SK-N-SH (cell line): ENCODE results near the gene PELI2. TPM values are rescaled to one million over a fixed set of nuclear protein-coding genes. Genes with fewer than 3 reads are reported as not detected.

Experiments
- CTCF ChIA-PET: fragments of 300-600, 350-600 bp; formaldehyde crosslinking; extraction: SDS; loops from one replicate; lab custom pipeline; 2021; lab: Yijun Ruan, JAX
- POLR2A ChIA-PET: fragments of 350-600 bp; sonication (Branson Sonifier 250); formaldehyde crosslinking; extraction: SDS; loops from one replicate; lab custom pipeline; 2020; ENCODE audit warnings: antibody characterized with exemption, inconsistent platforms; lab: Yijun Ruan, JAX
- DNase-seq: peaks from one replicate; pipeline ENCODE4 v3.0.0; 2012
- H2AFZ ChIP-seq: fragments of 200-600 bp; sonication (generic); 2 replicates; pipeline ENCODE4 v1.8.1; 2016; ENCODE audit warnings: antibody characterized with exemption, mild to moderate bottlenecking, low read depth
- H3F3A ChIP-seq: fragments of 200-600 bp; sonication (generic); replicated peaks from 2 replicates; pipeline ENCODE3; 2016; ENCODE audit warnings: antibody characterized with exemption, mild to moderate bottlenecking; ENCODE audit not compliant: insufficient read depth
- H3K27ac ChIP-seq, 2 experiments: fragments of 200-500 bp in 1 of 2; fragments of 200-600 bp in 1 of 2; sonication (Bioruptor generic) in 1 of 2; sonication (generic), shearing (Covaris generic) in 1 of 2; 2 replicates each; pipeline versions ENCODE4 v1.5.1 to v1.6.1; 2014 to 2016; ENCODE audit warnings: low read depth in 2 of 2, inconsistent platforms in 1 of 2, low read length in 1 of 2, mild to moderate bottlenecking in 1 of 2, mixed read lengths in 1 of 2
- H3K27me3 ChIP-seq: fragments of 200-600 bp; sonication (generic), shearing (Covaris generic); 2 replicates; pipeline ENCODE4 v1.6.1; 2016; ENCODE audit warnings: mixed run types; ENCODE audit not compliant: insufficient read depth
- H3K36me3 ChIP-seq, 2 experiments: fragments of 200-500 bp in 1 of 2; fragments of 200-600 bp in 1 of 2; sonication (Bioruptor generic) in 1 of 2; sonication (generic) in 1 of 2; replicated peaks in 1 of 2; 2 replicates each; pipeline versions ENCODE3 to v1.5.1; 2014 to 2016; ENCODE audit warnings: low read length in 1 of 2, mild to moderate bottlenecking in 1 of 2; ENCODE audit not compliant: insufficient read depth in 2 of 2, control insufficient read depth in 1 of 2
- H3K4me1 ChIP-seq, 2 experiments: fragments of 200-500 bp in 1 of 2; fragments of 200-600 bp in 1 of 2; sonication (Bioruptor generic) in 1 of 2; sonication (generic), shearing (Covaris generic) in 1 of 2; 2 replicates each; pipeline versions ENCODE4 v1.5.1 to v1.6.1; 2014 to 2016; ENCODE audit warnings: low read depth in 1 of 2, low read length in 1 of 2, mixed run types in 1 of 2; ENCODE audit not compliant: insufficient read depth in 2 of 2, control insufficient read depth in 1 of 2
- H3K4me2 ChIP-seq: fragments of 200-600 bp; sonication (generic), shearing (Covaris generic); 2 replicates; pipeline ENCODE4 v1.6.1; 2017; ENCODE audit warnings: mixed run types
- H3K4me3 ChIP-seq, 2 experiments: fragments of 200-500 bp in 1 of 2; fragments of 200-600 bp in 1 of 2; sonication (Bioruptor generic) in 1 of 2; sonication (generic), shearing (Covaris generic) in 1 of 2; 2 replicates each; pipeline versions ENCODE4 v1.5.1 to v1.8.1; 2014 to 2016; ENCODE audit warnings: low read depth in 2 of 2, inconsistent platforms in 1 of 2, low read length in 1 of 2, mild to moderate bottlenecking in 1 of 2, mixed read lengths in 1 of 2, moderate library complexity in 1 of 2
- H3K79me2 ChIP-seq: fragments of 200-600 bp; sonication (generic); 2 replicates; pipeline ENCODE4 v1.8.1; 2017; ENCODE audit warnings: mild to moderate bottlenecking; ENCODE audit not compliant: insufficient read depth
- H3K9ac ChIP-seq: fragments of 200-600 bp; sonication (generic); 2 replicates; pipeline ENCODE4 v1.6.1; 2017; ENCODE audit warnings: mixed run types
- H3K9me2 ChIP-seq: fragments of 200-600 bp; sonication (generic); 2 replicates; pipeline ENCODE4 v1.6.1; 2017; ENCODE audit warnings: mixed run types
- H3K9me3 ChIP-seq: fragments of 200-600 bp; sonication (generic); 2 replicates; pipeline ENCODE4 v1.6.1; 2017; ENCODE audit warnings: mixed run types, mild to moderate bottlenecking, moderate library complexity
- H4K20me1 ChIP-seq: fragments of 200-600 bp; sonication (generic); 2 replicates; pipeline ENCODE4 v1.6.1; 2017; ENCODE audit warnings: mild to moderate bottlenecking, mixed run types; ENCODE audit not compliant: insufficient read depth
- CTCF ChIP-seq: fragments of 200-600 bp; sonication (generic); IDR thresholded peaks from 2 replicates; pipeline ENCODE4 v1.6.1; 2017; ENCODE audit warnings: antibody characterized with exemption, mild to moderate bottlenecking, moderate library complexity
- ELF1 ChIP-seq: IDR thresholded peaks from 2 replicates; pipeline ENCODE4 v1.4.0; 2012
- FOSL2 ChIP-seq: IDR thresholded peaks from 2 replicates; pipeline ENCODE4 v1.4.0; 2012; ENCODE audit warnings: low read depth, mild to moderate bottlenecking, moderate library complexity, borderline replicate concordance
- GABPA ChIP-seq: IDR thresholded peaks from 2 replicates; pipeline ENCODE4 v1.4.0; 2012; ENCODE audit warnings: low read depth, mild to moderate bottlenecking
- MAX ChIP-seq: IDR thresholded peaks from 2 replicates; pipeline ENCODE4 v1.4.0; 2012; ENCODE audit warnings: low read depth
- MEF2A ChIP-seq: IDR thresholded peaks from 2 replicates; pipeline ENCODE4 v1.4.0; 2012; ENCODE audit warnings: low read depth, borderline replicate concordance
- NFIC ChIP-seq: IDR thresholded peaks from 2 replicates; pipeline ENCODE4 v1.4.0; 2012; ENCODE audit warnings: borderline replicate concordance
- POLR2AphosphoS5 ChIP-seq: IDR thresholded peaks from 2 replicates; pipeline ENCODE4 v1.6.1; 2012; ENCODE audit warnings: low read depth, low read length
- RAD21 ChIP-seq: IDR thresholded peaks from 2 replicates; pipeline ENCODE4 v1.6.1; 2012; ENCODE audit warnings: mild to moderate bottlenecking, low read length
- RCOR1 ChIP-seq: fragments of 150-350 bp; IDR thresholded peaks from 2 replicates; pipeline ENCODE4 v1.6.1; 2017; ENCODE audit warnings: antibody characterized with exemption, low read length
- RFX5 ChIP-seq: IDR thresholded peaks from 2 replicates; pipeline ENCODE4 v1.6.1; 2012; ENCODE audit warnings: mild to moderate bottlenecking, improper control_type of control experiment, low read length
- RXRA ChIP-seq: IDR thresholded peaks from 2 replicates; pipeline ENCODE4 v1.4.0; 2012; ENCODE audit warnings: low read depth, mild to moderate bottlenecking, borderline replicate concordance
- SIN3A ChIP-seq: IDR thresholded peaks from 2 replicates; pipeline ENCODE4 v1.6.1; 2012; ENCODE audit warnings: low read depth, mild to moderate bottlenecking, low read length, moderate library complexity, borderline replicate concordance
- USF2 ChIP-seq: fragments of 150-350 bp; IDR thresholded peaks from 2 replicates; pipeline ENCODE4 v1.6.1; 2017; ENCODE audit warnings: antibody characterized with exemption, low read length, low read depth, borderline replicate concordance
- YY1 ChIP-seq: IDR thresholded peaks from 2 replicates; pipeline ENCODE4 v1.4.0; 2012; ENCODE audit warnings: low read depth, mild to moderate bottlenecking
- WGBS: methylation state at CpG from one replicate; pipeline ENCODE4 v1.1.6; 2017; ENCODE audit warnings: low lambda C conversion rate; 5-methylcytosine and 5-hydroxymethylcytosine counted together
- polyA plus RNA-seq, 3 experiments: library from polyadenylated mRNA; depleted of rRNA; stranded (reverse); fragments of >200 nt; gene quantifications; 2 replicates each; pipeline ENCODE4 v1.2.3, GENCODE V29; 2012
- TF ChIP-seq, protein P1 (sequence below): IDR thresholded peaks from 2 replicates; pipeline ENCODE4 v1.4.0; 2012; ENCODE audit warnings: low read depth, borderline replicate concordance
- TF ChIP-seq, protein P2 (sequence below): IDR thresholded peaks from 2 replicates; pipeline ENCODE4 v1.6.1; 2012; ENCODE audit warnings: mild to moderate bottlenecking, low read depth, low read length, moderate library complexity

The PELI2 gene
- polyA plus RNA-seq, 1 of the 3 experiments (the other 2 are of a cell fraction): not detected

DNA sequence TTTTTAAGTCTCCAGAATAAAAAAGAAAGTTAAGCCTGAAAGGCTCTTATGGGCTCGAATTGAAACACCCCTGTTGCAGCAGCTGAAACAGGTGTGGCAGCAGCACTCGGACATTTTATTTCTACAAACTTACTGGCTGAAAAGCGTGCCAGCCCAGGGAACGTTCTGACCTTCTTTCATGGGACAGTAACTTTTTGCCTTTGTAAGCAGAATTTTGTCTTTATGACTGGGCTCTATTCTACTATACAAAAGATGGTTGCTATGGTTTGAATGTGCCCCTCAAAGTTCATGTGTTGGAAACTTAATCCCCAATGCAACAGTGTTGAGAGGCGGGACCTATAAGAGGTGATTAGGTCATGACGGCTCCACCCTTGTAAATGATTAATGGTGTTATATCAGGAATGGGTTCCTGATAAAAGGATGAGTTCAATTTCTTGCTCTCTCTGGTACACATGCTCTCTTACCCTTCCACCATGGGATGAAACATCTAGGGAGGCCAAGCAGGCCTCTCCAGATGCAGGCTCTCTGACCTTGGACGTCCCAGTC is 52.7 kb downstream of the PELI2 start:
- WGBS: 16% methylated on average over 7 of the region's 7 CpGs
- ChIA-PET CTCF (no interaction called here), POLR2A (no interaction called here)
- Histone ChIP-seq H2AFZ (no peak overlapping the region), H3K9ac (no peak overlapping the region), H3K9me3 (no peaks in the 10 kb centered on the region), H3K4me2 (no peak overlapping the region), H3K27ac (no peak overlapping the region), H3F3A (no peaks in the 10 kb centered on the region), H3K4me3 (no peak overlapping the region), H3K27me3 (peaks cover 6% of the 10 kb centered on the region; the same call in 1 of the 2 replicates), H3K4me1 (no peaks in the 10 kb centered on the region), H3K79me2 (no peaks in the 10 kb centered on the region), H4K20me1 (no peaks in the 10 kb centered on the region), H3K36me3 (no peaks in the 10 kb centered on the region), H3K9me2 (no peaks in the 10 kb centered on the region)
- no peak for DNase-seq
- TF ChIP-seq USF2: no peak
- no peak for TF ChIP-seq POLR2AphosphoS5
- TF ChIP-seq MAX: no peak
- no peak for TF ChIP-seq MEF2A
- no peak for TF ChIP-seq NFIC
- TF ChIP-seq, protein P1, sequence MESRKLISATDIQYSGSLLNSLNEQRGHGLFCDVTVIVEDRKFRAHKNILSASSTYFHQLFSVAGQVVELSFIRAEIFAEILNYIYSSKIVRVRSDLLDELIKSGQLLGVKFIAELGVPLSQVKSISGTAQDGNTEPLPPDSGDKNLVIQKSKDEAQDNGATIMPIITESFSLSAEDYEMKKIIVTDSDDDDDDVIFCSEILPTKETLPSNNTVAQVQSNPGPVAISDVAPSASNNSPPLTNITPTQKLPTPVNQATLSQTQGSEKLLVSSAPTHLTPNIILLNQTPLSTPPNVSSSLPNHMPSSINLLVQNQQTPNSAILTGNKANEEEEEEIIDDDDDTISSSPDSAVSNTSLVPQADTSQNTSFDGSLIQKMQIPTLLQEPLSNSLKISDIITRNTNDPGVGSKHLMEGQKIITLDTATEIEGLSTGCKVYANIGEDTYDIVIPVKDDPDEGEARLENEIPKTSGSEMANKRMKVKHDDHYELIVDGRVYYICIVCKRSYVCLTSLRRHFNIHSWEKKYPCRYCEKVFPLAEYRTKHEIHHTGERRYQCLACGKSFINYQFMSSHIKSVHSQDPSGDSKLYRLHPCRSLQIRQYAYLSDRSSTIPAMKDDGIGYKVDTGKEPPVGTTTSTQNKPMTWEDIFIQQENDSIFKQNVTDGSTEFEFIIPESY: no peak
- TF ChIP-seq RCOR1: no peak
- TF ChIP-seq CTCF: no peak
- TF ChIP-seq, protein P2, sequence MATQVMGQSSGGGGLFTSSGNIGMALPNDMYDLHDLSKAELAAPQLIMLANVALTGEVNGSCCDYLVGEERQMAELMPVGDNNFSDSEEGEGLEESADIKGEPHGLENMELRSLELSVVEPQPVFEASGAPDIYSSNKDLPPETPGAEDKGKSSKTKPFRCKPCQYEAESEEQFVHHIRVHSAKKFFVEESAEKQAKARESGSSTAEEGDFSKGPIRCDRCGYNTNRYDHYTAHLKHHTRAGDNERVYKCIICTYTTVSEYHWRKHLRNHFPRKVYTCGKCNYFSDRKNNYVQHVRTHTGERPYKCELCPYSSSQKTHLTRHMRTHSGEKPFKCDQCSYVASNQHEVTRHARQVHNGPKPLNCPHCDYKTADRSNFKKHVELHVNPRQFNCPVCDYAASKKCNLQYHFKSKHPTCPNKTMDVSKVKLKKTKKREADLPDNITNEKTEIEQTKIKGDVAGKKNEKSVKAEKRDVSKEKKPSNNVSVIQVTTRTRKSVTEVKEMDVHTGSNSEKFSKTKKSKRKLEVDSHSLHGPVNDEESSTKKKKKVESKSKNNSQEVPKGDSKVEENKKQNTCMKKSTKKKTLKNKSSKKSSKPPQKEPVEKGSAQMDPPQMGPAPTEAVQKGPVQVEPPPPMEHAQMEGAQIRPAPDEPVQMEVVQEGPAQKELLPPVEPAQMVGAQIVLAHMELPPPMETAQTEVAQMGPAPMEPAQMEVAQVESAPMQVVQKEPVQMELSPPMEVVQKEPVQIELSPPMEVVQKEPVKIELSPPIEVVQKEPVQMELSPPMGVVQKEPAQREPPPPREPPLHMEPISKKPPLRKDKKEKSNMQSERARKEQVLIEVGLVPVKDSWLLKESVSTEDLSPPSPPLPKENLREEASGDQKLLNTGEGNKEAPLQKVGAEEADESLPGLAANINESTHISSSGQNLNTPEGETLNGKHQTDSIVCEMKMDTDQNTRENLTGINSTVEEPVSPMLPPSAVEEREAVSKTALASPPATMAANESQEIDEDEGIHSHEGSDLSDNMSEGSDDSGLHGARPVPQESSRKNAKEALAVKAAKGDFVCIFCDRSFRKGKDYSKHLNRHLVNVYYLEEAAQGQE: no peak
- no peak for TF ChIP-seq FOSL2
- TF ChIP-seq RFX5: no peak
- TF ChIP-seq ELF1: no peak
- TF ChIP-seq RXRA: no peak
- no peak for TF ChIP-seq RAD21
- TF ChIP-seq YY1: no peak
- no peak for TF ChIP-seq GABPA
- no peak for TF ChIP-seq SIN3A
